HG03432 (cell line): ENCODE measurements around the gene IL1A.

ENCODE experiments used
- ATAC-seq: cut with Tn5 transposase; IDR thresholded peaks from one replicate; pipeline ENCODE4 v1.9.1; 2021; ENCODE audit warnings: mild to moderate bottlenecking, moderate library complexity; ENCODE audit not compliant: unreplicated experiment

IL1A gene

GRCh38 chr2:112818094-112818902 lies 34.0 kb upstream of the IL1A start:
- no peak for ATAC-seq

- ATAC-seq: no peak
These were observed 32.9 kb upstream of the IL1A start for GRCh38 chr2:112817082-112817689.

- ATAC-seq: no peak
These were observed 30.0 kb upstream of the IL1A start for GRCh38 chr2:112814278-112814677.

GRCh38 chr2:112813280-112813966 lies 29.1 kb upstream of the IL1A start:
- ATAC-seq: no peak

GRCh38 chr2:112812318-112813267 lies 28.3 kb upstream of the IL1A start:
- no peak for ATAC-seq

GRCh38 chr2:112811841-112812306 lies 27.6 kb upstream of the IL1A start:
- no peak for ATAC-seq

- ATAC-seq: no peak
These were observed 27.1 kb upstream of the IL1A start for GRCh38 chr2:112811276-112811831.

GRCh38 chr2:112809112-112809511 lies 24.8 kb upstream of the IL1A start:
- ATAC-seq: no peak

- no peak for ATAC-seq
These were observed 23.0 kb upstream of the IL1A start for GRCh38 chr2:112807233-112807807.

GRCh38 chr2:112805542-112805941 lies 21.2 kb upstream of the IL1A start:
- peak; percentile 58 for ATAC-seq

GRCh38 chr2:112803691-112804521 lies 19.6 kb upstream of the IL1A start:
- peak; percentile 64 for ATAC-seq

GRCh38 chr2:112800881-112801583 lies 16.7 kb upstream of the IL1A start:
- no peak for ATAC-seq

- no peak for ATAC-seq
These were observed 15.0 kb upstream of the IL1A start for GRCh38 chr2:112798979-112799975.

GRCh38 chr2:112796486-112796885 lies 12.2 kb upstream of the IL1A start:
- no peak for ATAC-seq

GRCh38 chr2:112795774-112796173 lies 11.5 kb upstream of the IL1A start:
- ATAC-seq: no peak

GRCh38 chr2:112794841-112795240 lies 10.5 kb upstream of the IL1A start:
- no peak for ATAC-seq

GRCh38 chr2:112794131-112794733 lies 9.9 kb upstream of the IL1A start:
- peak; percentile 83 for ATAC-seq
